H9 (cell line): ENCODE measurements around the gene SP3. TPM values are rescaled to one million over a fixed set of nuclear protein-coding genes. Genes with fewer than 3 reads are reported as not detected.

Experiments
- DNase-seq: peaks from one replicate; pipeline ENCODE4 v3.0.0-alpha.2; 2017
- H2AFZ ChIP-seq: one replicate; pipeline ENCODE4 v1.6.1; 2013; ENCODE audit warnings: mild to moderate bottlenecking, low read length, control low read depth, moderate library complexity
- H2AK5ac ChIP-seq: 2 replicates; pipeline ENCODE4 v1.6.1; 2013; ENCODE audit warnings: low read length, control low read depth, mixed read lengths; ENCODE audit not compliant: insufficient read length
- H2BK120ac ChIP-seq: one replicate; pipeline ENCODE4 v1.6.1; 2013; ENCODE audit warnings: low read depth, mild to moderate bottlenecking, low read length, control low read depth, inconsistent platforms; ENCODE audit not compliant: poor library complexity, severe bottlenecking
- H2BK12ac ChIP-seq: 2 replicates; pipeline ENCODE4 v1.6.1; 2013; ENCODE audit warnings: low read length, control low read depth, mixed read lengths, low read depth; ENCODE audit not compliant: insufficient read length
- H2BK15ac ChIP-seq: 2 replicates; pipeline ENCODE4 v1.6.1; 2013; ENCODE audit warnings: low read depth, low read length, control low read depth
- H2BK20ac ChIP-seq: one replicate; pipeline ENCODE4 v1.6.1; 2013; ENCODE audit warnings: low read depth, mild to moderate bottlenecking, low read length, control low read depth, inconsistent platforms; ENCODE audit not compliant: poor library complexity, severe bottlenecking
- H2BK5ac ChIP-seq: 2 replicates; pipeline ENCODE4 v1.6.1; 2013; ENCODE audit warnings: low read length, control low read depth, mixed read lengths; ENCODE audit not compliant: insufficient read length
- H3K14ac ChIP-seq: 2 replicates; pipeline ENCODE4 v1.6.1; 2013; ENCODE audit warnings: low read length, control low read depth; ENCODE audit not compliant: insufficient read depth
- H3K18ac ChIP-seq: 2 replicates; pipeline ENCODE4 v1.6.1; 2013; ENCODE audit warnings: low read depth, mild to moderate bottlenecking, mixed read lengths, low read length, control low read depth; ENCODE audit not compliant: insufficient read length
- H3K23ac ChIP-seq: 2 replicates; pipeline ENCODE4 v1.6.1; 2013; ENCODE audit warnings: low read length, control low read depth, mixed read lengths, low read depth; ENCODE audit not compliant: insufficient read length
- H3K23me2 ChIP-seq: 2 replicates; pipeline ENCODE4 v1.6.1; 2013; ENCODE audit warnings: low read depth, mild to moderate bottlenecking, mixed read lengths, low read length, control low read depth; ENCODE audit not compliant: insufficient read length, poor library complexity, severe bottlenecking
- H3K27ac ChIP-seq: 2 replicates; pipeline ENCODE4 v1.5.1; 2013; ENCODE audit warnings: low read length, control low read depth, mixed read lengths, low read depth; ENCODE audit not compliant: insufficient read length
- H3K27me3 ChIP-seq: 2 replicates; pipeline ENCODE4 v1.6.1; 2013; ENCODE audit warnings: low read length, control low read depth, inconsistent platforms; ENCODE audit not compliant: insufficient read depth
- H3K4ac ChIP-seq: 2 replicates; pipeline ENCODE4 v1.6.1; 2013; ENCODE audit warnings: low read depth, mild to moderate bottlenecking, control low read depth, inconsistent platforms, low read length, moderate library complexity
- H3K4me1 ChIP-seq: 2 replicates; pipeline ENCODE4 v1.6.1; 2013; ENCODE audit warnings: low read length, control low read depth, inconsistent platforms; ENCODE audit not compliant: insufficient read depth
- H3K4me2 ChIP-seq: 2 replicates; pipeline ENCODE4 v1.6.1; 2013; ENCODE audit warnings: low read length, control low read depth, mixed read lengths; ENCODE audit not compliant: insufficient read length, insufficient read depth
- H3K56ac ChIP-seq: 2 replicates; pipeline ENCODE4 v1.6.1; 2013; ENCODE audit warnings: low read depth, mild to moderate bottlenecking, mixed read lengths, low read length, control low read depth; ENCODE audit not compliant: insufficient read length
- H3K79me1 ChIP-seq: 2 replicates; pipeline ENCODE4 v1.6.1; 2013; ENCODE audit warnings: low read depth, mild to moderate bottlenecking, moderate library complexity, low read length, control low read depth, inconsistent platforms; ENCODE audit not compliant: insufficient read depth, poor library complexity, severe bottlenecking
- H3K79me2 ChIP-seq: 2 replicates; pipeline ENCODE4 v1.6.1; 2013; ENCODE audit warnings: low read length, control low read depth, inconsistent platforms; ENCODE audit not compliant: insufficient read depth
- H3K9ac ChIP-seq: 2 replicates; pipeline ENCODE4 v1.6.1; 2013; ENCODE audit warnings: low read length, control low read depth, mixed read lengths; ENCODE audit not compliant: insufficient read length; ENCODE audit errors: extremely low read depth
- H3K9me3 ChIP-seq: one replicate; pipeline ENCODE4 v1.6.1; 2013; ENCODE audit warnings: low read depth, low read length, inconsistent platforms; ENCODE audit not compliant: control insufficient read depth
- H3T11ph ChIP-seq: one replicate; pipeline ENCODE4 v1.6.1; 2013; ENCODE audit warnings: mild to moderate bottlenecking, low read length, control low read depth, inconsistent platforms
- H4K20me1 ChIP-seq: one replicate; pipeline ENCODE4 v1.6.1; 2013; ENCODE audit not compliant: control insufficient read depth, insufficient read length, insufficient read depth
- H4K5ac ChIP-seq: 2 replicates; pipeline ENCODE4 v1.6.1; 2013; ENCODE audit warnings: low read depth, mild to moderate bottlenecking, mixed read lengths, low read length, control low read depth; ENCODE audit not compliant: insufficient read length
- H4K8ac ChIP-seq: replicated peaks from 2 replicates; pipeline ENCODE4 v1.6.1; 2013; ENCODE audit warnings: low read length, control low read depth, mixed read lengths, low read depth; ENCODE audit not compliant: insufficient read length
- H4K91ac ChIP-seq: 2 replicates; pipeline ENCODE4 v1.6.1; 2013; ENCODE audit warnings: low read depth, mild to moderate bottlenecking, moderate library complexity, mixed read lengths, low read length, control low read depth; ENCODE audit not compliant: insufficient read length
- H3K27ac Mint-ChIP-seq, 3 experiments: 2 replicates in 2 of 3; 3 replicates in 1 of 3; pipeline ENCODE4 v1.8.0; 2020 to 2021; ENCODE audit warnings: mixed read lengths in 3 of 3, mild to moderate bottlenecking in 1 of 3, moderate library complexity in 1 of 3
- H3K27me3 Mint-ChIP-seq: 2 replicates; pipeline ENCODE4 v1.8.0; 2021; ENCODE audit warnings: low read depth, mild to moderate bottlenecking, moderate library complexity, mixed read lengths
- H3K36me3 Mint-ChIP-seq, 3 experiments: 2 replicates in 2 of 3; 3 replicates in 1 of 3; pipeline ENCODE4 v1.8.0; 2020 to 2021; ENCODE audit warnings: low read depth in 3 of 3, mixed read lengths in 3 of 3; ENCODE audit not compliant: insufficient read depth in 1 of 3
- H3K4me1 Mint-ChIP-seq, 2 experiments: 2 replicates each; pipeline ENCODE4 v1.8.0; 2020; ENCODE audit warnings: mixed read lengths in 2 of 2
- H3K4me3 Mint-ChIP-seq, 2 experiments: 2 replicates in 1 of 2; 3 replicates in 1 of 2; pipeline ENCODE4 v1.8.0; 2020 to 2021; ENCODE audit warnings: mild to moderate bottlenecking in 2 of 2, mixed read lengths in 2 of 2, moderate library complexity in 1 of 2
- H3K9me3 Mint-ChIP-seq, 2 experiments: 2 replicates in 1 of 2; 3 replicates in 1 of 2; pipeline ENCODE4 v1.8.0; 2020; ENCODE audit warnings: mild to moderate bottlenecking in 2 of 2, mixed read lengths in 2 of 2, moderate library complexity in 1 of 2
- WGBS: extraction: QIAGEN DNeasy Blood & Tissue Kit; methylation state at CpG from one replicate; pipeline ENCODE4 v1.1.7; 2013; ENCODE audit warnings: missing lambda C conversion rate, low lambda C conversion rate, mixed read lengths; ENCODE audit not compliant: insufficient read length; ENCODE audit errors: extremely low coverage; 5-methylcytosine and 5-hydroxymethylcytosine counted together
- total RNA-seq: library from RNA; stranded (reverse); gene quantifications from 2 replicates; pipeline ENCODE4 v1.2.1, GENCODE V29; 2021
- TF ChIP-seq, protein P1 (sequence below): fragments of 200-600 bp; sonication (generic); conservative IDR thresholded peaks from 3 replicates; pipeline ENCODE4 v1.8.0; 2021; ENCODE audit warnings: antibody characterized with exemption, mild to moderate bottlenecking

Gene SP3
- total RNA-seq, 1 experiment from 2014 or later = 86.3 TPM

DNA sequence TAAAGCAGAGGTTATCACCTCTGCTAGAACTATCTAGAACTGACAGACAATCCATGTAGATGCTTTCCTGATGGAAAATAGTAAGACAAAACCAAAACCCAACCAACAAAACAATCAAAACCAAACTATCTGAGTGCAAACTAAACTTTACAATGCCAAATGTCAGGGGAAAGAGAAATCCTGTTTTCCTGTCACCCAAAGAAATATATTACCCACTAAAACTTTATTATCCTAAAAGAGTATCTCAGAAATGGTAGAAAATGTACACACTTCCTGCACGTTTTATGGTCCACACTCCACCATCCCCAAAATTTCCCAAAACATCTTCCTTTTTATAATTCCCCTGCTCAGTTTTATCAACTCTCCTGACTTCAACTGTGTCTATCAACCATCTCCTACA lies 29.9 kb downstream of the SP3 start:
- Histone ChIP-seq H4K8ac (no peak overlapping the region), H2BK120ac (no peak overlapping the region), H3K9ac (no peak overlapping the region), H4K91ac (no peak overlapping the region), H2BK15ac (no peak overlapping the region), H3K4me1 (peaks cover 4% of the 10 kb centered on the region; the same call in 1 of the 2 replicates), H3K79me1 (peaks cover 3% of the 10 kb centered on the region), H4K5ac (no peak overlapping the region), H3T11ph (no peak overlapping the region), H2BK12ac (no peak overlapping the region), H2AFZ (no peak overlapping the region), H3K27me3 (no peaks in the 10 kb centered on the region), H3K56ac (no peak overlapping the region), H3K23ac (no peak overlapping the region), H2AK5ac (no peak overlapping the region), H4K20me1 (no peaks in the 10 kb centered on the region), H3K4me2 (no peak overlapping the region), H2BK20ac (no peak overlapping the region), H3K14ac (no peak overlapping the region), H3K79me2 (peaks cover 31% of the 10 kb centered on the region; the same call in 1 of the 2 replicates), H3K9me3 (no peaks in the 10 kb centered on the region), H3K4ac (no peak overlapping the region), H2BK5ac (no peak overlapping the region), H3K27ac (no peak overlapping the region), H3K18ac (no peak overlapping the region), H3K23me2 (no peaks in the 10 kb centered on the region)
- H3K27ac Mint-ChIP-seq = no peak overlapping the region
- no CpG with 5 or more reads among the region's 1 CpG for WGBS
- peaks cover 5 to 14% (median 6%) of the 10 kb centered on the region in 3 experiments; a peak in 5 of 7 replicates for H3K36me3 Mint-ChIP-seq
- DNase-seq = no peak
- TF ChIP-seq, protein P1, sequence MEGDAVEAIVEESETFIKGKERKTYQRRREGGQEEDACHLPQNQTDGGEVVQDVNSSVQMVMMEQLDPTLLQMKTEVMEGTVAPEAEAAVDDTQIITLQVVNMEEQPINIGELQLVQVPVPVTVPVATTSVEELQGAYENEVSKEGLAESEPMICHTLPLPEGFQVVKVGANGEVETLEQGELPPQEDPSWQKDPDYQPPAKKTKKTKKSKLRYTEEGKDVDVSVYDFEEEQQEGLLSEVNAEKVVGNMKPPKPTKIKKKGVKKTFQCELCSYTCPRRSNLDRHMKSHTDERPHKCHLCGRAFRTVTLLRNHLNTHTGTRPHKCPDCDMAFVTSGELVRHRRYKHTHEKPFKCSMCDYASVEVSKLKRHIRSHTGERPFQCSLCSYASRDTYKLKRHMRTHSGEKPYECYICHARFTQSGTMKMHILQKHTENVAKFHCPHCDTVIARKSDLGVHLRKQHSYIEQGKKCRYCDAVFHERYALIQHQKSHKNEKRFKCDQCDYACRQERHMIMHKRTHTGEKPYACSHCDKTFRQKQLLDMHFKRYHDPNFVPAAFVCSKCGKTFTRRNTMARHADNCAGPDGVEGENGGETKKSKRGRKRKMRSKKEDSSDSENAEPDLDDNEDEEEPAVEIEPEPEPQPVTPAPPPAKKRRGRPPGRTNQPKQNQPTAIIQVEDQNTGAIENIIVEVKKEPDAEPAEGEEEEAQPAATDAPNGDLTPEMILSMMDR = no peak
- H3K4me1 Mint-ChIP-seq = peaks cover 21 to 23% of the 10 kb centered on the region in 2 experiments
- H3K4me3 Mint-ChIP-seq = no peak overlapping the region
- no peaks in the 10 kb centered on the region for H3K27me3 Mint-ChIP-seq
- H3K9me3 Mint-ChIP-seq = no peaks in the 10 kb centered on the region
